HepG2 (cell line): ENCODE results near the gene GOSR1. TPM values are rescaled to one million over a fixed set of nuclear protein-coding genes. Genes with fewer than 3 reads are reported as not detected.

Experiments used
- BCL6 ChIP-seq: IDR thresholded peaks from 2 replicates; pipeline ENCODE4 v1.6.1; 2016; ENCODE audit warnings: missing genetic modification reagents, missing compliant biosample characterization
- EED ChIP-seq: sonication (generic); formaldehyde crosslinking; IDR thresholded peaks from 2 replicates; pipeline ENCODE4 v1.5.0; 2020; ENCODE audit warnings: mild to moderate bottlenecking, missing genetic modification reagents
- EHMT2 ChIP-seq: fragments of 200-600 bp; sonication (generic); IDR thresholded peaks from 2 replicates; pipeline ENCODE4 v1.7.0; 2017; ENCODE audit warnings: antibody characterized with exemption, low read depth, low read length, borderline replicate concordance
- FOSL2 ChIP-seq: sonication (generic); formaldehyde crosslinking; IDR thresholded peaks from 2 replicates; pipeline ENCODE4 v1.4.0; 2020; ENCODE audit warnings: missing genetic modification reagents
- GLI4 ChIP-seq: sonication (generic); formaldehyde crosslinking; IDR thresholded peaks from 2 replicates; pipeline ENCODE4 v1.5.1; 2020; ENCODE audit warnings: missing genetic modification reagents, mild to moderate bottlenecking, moderate library complexity, borderline replicate concordance
- HDAC2 ChIP-seq: sonication (generic); formaldehyde crosslinking; IDR thresholded peaks from 2 replicates; pipeline ENCODE4 v1.4.0; 2020; ENCODE audit warnings: missing genetic modification reagents
- KLF12 ChIP-seq: sonication (generic); formaldehyde crosslinking; IDR thresholded peaks from 2 replicates; pipeline ENCODE4 v1.4.0; 2020; ENCODE audit warnings: missing genetic modification reagents, borderline replicate concordance
- MEF2D ChIP-seq: sonication (generic); formaldehyde crosslinking; IDR thresholded peaks from 2 replicates; pipeline ENCODE4 v1.5.1; 2020; ENCODE audit warnings: mild to moderate bottlenecking, missing genetic modification reagents
- RARA ChIP-seq: IDR thresholded peaks from 2 replicates; pipeline ENCODE4 v1.6.1; 2016; ENCODE audit warnings: missing genetic modification reagents, missing compliant biosample characterization
- RELA ChIP-seq: sonication (generic); formaldehyde crosslinking; IDR thresholded peaks from 2 replicates; pipeline ENCODE4 v1.4.0; 2020; ENCODE audit warnings: missing genetic modification reagents
- ZFP90 ChIP-seq: sonication (generic); formaldehyde crosslinking; IDR thresholded peaks from 2 replicates; pipeline ENCODE4 v1.8.0; 2022; ENCODE audit warnings: missing genetic modification reagents, mild to moderate bottlenecking, inconsistent platforms, borderline replicate concordance
- ZMYM3 ChIP-seq: sonication (generic); formaldehyde crosslinking; IDR thresholded peaks from 2 replicates; pipeline ENCODE4 v1.5.1; 2020; ENCODE audit warnings: mild to moderate bottlenecking, missing genetic modification reagents
- ZNF343 ChIP-seq: sonication (generic); formaldehyde crosslinking; IDR thresholded peaks from 2 replicates; pipeline ENCODE4 v1.4.0; 2020; ENCODE audit warnings: mild to moderate bottlenecking, missing genetic modification reagents
- ZNF354B ChIP-seq: sonication (generic); formaldehyde crosslinking; IDR thresholded peaks from 2 replicates; pipeline ENCODE4 v1.8.0; 2022; ENCODE audit warnings: mild to moderate bottlenecking, missing genetic modification reagents
- ZNF563 ChIP-seq: sonication (generic); formaldehyde crosslinking; IDR thresholded peaks from 2 replicates; pipeline ENCODE4 v1.8.0; 2022; ENCODE audit warnings: mild to moderate bottlenecking, moderate library complexity, missing genetic modification reagents
- ZNF670 ChIP-seq: sonication (generic); formaldehyde crosslinking; IDR thresholded peaks from 2 replicates; pipeline ENCODE4 v1.8.0; 2022; ENCODE audit warnings: mild to moderate bottlenecking, missing genetic modification reagents, borderline replicate concordance
- polyA plus RNA-seq, 8 experiments: library from polyadenylated mRNA; depleted of rRNA in 3 of 8; stranded (reverse) in 7 of 8; unstranded in 1 of 8; fragments of >200 nt; fragmentation: Illumina TruSeq in 4 of 8; extraction: Trizol in 4 of 8; gene quantifications; 2 replicates each; pipeline versions ENCODE4 v1.2.1 to v1.2.3, GENCODE V29; 2011 to 2016; ENCODE audit warnings: low read depth in 4 of 8, missing spikeins in 1 of 8, mixed read lengths in 1 of 8; ENCODE audit not compliant: insufficient read depth in 1 of 8
- total RNA-seq, 5 experiments: library from RNA; depleted of rRNA; stranded (reverse); fragments of >200 nt; fragmentation: Illumina TruSeq; extraction: Trizol; gene quantifications; 2 replicates each; pipeline ENCODE4 v1.2.3, GENCODE V29; 2016; ENCODE audit warnings: low read depth in 1 of 5
- TF ChIP-seq, protein P1 (sequence below): IDR thresholded peaks from 2 replicates; pipeline ENCODE4 v1.6.1; 2016; ENCODE audit warnings: low read depth, borderline replicate concordance
- TF ChIP-seq, protein P2 (sequence below): sonication (generic); formaldehyde crosslinking; IDR thresholded peaks from 2 replicates; pipeline ENCODE4 v1.4.0; 2020; ENCODE audit warnings: missing genetic modification reagents, borderline replicate concordance
- TF ChIP-seq, protein P3 (sequence below): sonication (generic); formaldehyde crosslinking; IDR thresholded peaks from 2 replicates; pipeline ENCODE4 v1.8.1; 2023; ENCODE audit warnings: mild to moderate bottlenecking, inconsistent platforms, moderate library complexity, missing genetic modification reagents, borderline replicate concordance
- TF ChIP-seq, protein P4 (sequence below): IDR thresholded peaks from 2 replicates; pipeline ENCODE4 v1.6.1; 2016; ENCODE audit warnings: missing genetic modification reagents, missing compliant biosample characterization
- TF ChIP-seq, protein P5 (sequence below): sonication (generic); formaldehyde crosslinking; conservative IDR thresholded peaks from 2 replicates; pipeline ENCODE4 v1.4.0; 2020; ENCODE audit warnings: missing genetic modification reagents
- TF ChIP-seq, protein P6 (sequence below): IDR thresholded peaks from 2 replicates; pipeline ENCODE4 v1.6.1; 2012; ENCODE audit warnings: low read depth, low read length, improper control_type of control experiment

GOSR1 gene
- total and polyA plus RNA-seq, 2 of the 13 experiments (the other 11 are each of a cell fraction or from before 2014, with no cell fraction given), result 15.8 to 37.0 TPM

DNA sequence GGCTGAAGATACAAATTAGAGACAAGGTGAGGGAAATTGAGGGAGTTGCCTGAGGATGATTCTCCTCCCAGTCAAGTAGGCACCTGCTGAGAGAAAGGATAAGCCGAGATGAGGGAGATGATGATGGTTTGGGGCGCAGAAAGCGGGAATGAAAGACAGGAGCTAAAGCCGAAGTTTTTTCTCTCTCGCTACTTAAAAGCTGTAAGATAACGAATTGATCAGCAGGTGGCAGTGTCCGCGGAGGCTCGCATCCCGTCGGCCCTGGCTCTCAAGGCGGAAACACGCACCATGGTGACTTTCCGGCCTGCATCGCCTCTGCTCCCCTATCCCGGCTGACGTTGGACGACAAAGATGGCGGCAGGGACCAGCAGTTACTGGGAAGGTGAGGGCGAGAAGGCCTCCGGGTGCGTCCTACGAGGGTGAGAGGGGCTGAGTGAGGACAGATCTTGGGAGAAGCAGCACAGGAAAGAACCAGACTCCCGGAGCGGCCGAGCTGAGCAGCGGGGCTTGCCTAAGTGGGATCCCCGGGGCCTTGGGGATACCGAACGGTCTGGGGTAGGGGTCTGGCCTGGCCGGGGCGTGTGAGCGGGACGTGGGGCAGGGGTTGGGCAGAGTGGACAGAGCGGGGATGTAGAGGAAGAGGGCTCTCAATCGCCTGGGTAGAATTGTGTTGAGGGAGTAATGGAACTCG lies at the start of gene GOSR1 (continued):
- TF ChIP-seq, protein P1, sequence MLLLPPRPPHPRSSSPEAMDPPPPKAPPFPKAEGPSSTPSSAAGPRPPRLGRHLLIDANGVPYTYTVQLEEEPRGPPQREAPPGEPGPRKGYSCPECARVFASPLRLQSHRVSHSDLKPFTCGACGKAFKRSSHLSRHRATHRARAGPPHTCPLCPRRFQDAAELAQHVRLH (CRISPR knock-in tag), result peak; percentile 90
- TF ChIP-seq, protein P2, sequence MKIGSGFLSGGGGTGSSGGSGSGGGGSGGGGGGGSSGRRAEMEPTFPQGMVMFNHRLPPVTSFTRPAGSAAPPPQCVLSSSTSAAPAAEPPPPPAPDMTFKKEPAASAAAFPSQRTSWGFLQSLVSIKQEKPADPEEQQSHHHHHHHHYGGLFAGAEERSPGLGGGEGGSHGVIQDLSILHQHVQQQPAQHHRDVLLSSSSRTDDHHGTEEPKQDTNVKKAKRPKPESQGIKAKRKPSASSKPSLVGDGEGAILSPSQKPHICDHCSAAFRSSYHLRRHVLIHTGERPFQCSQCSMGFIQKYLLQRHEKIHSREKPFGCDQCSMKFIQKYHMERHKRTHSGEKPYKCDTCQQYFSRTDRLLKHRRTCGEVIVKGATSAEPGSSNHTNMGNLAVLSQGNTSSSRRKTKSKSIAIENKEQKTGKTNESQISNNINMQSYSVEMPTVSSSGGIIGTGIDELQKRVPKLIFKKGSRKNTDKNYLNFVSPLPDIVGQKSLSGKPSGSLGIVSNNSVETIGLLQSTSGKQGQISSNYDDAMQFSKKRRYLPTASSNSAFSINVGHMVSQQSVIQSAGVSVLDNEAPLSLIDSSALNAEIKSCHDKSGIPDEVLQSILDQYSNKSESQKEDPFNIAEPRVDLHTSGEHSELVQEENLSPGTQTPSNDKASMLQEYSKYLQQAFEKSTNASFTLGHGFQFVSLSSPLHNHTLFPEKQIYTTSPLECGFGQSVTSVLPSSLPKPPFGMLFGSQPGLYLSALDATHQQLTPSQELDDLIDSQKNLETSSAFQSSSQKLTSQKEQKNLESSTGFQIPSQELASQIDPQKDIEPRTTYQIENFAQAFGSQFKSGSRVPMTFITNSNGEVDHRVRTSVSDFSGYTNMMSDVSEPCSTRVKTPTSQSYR (CRISPR knock-in tag), result peak; percentile 24; the same call in 1 of the 2 replicates
- TF ChIP-seq, protein P3, sequence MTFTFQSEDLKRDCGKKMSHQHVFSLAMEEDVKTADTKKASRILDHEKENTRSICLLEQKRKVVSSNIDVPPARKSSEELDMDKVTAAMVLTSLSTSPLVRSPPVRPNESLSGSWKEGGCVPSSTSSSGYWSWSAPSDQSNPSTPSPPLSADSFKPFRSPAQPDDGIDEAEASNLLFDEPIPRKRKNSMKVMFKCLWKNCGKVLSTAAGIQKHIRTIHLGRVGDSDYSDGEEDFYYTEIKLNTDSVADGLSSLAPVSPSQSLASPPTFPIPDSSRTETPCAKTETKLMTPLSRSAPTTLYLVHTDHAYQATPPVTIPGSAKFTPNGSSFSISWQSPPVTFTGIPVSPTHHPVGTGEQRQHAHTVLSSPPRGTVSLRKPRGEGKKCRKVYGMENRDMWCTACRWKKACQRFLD (CRISPR knock-in tag), result peak; percentile 92; the same call in 1 of the 2 replicates
- TF ChIP-seq HDAC2 (CRISPR knock-in tag), result peak; percentile 88
- peak; percentile 69; the same call in 1 of the 2 replicates for TF ChIP-seq BCL6 (CRISPR knock-in tag)
- TF ChIP-seq EED (CRISPR knock-in tag), result 0 out of 2 replicates have a peak, but pooled peaks have one; percentile 30
- TF ChIP-seq ZNF354B (CRISPR knock-in tag), result no peak
- TF ChIP-seq, protein P4, sequence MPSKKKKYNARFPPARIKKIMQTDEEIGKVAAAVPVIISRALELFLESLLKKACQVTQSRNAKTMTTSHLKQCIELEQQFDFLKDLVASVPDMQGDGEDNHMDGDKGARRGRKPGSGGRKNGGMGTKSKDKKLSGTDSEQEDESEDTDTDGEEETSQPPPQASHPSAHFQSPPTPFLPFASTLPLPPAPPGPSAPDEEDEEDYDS (CRISPR knock-in tag), result peak; percentile 83
- TF ChIP-seq FOSL2 (CRISPR knock-in tag), result peak; percentile 47
- TF ChIP-seq ZNF563, result peak; percentile 88
- TF ChIP-seq ZFP90, result peak; percentile 90; the same call in 1 of the 2 replicates
- peak; percentile 82 for TF ChIP-seq MEF2D (CRISPR knock-in tag)
- TF ChIP-seq, protein P5, sequence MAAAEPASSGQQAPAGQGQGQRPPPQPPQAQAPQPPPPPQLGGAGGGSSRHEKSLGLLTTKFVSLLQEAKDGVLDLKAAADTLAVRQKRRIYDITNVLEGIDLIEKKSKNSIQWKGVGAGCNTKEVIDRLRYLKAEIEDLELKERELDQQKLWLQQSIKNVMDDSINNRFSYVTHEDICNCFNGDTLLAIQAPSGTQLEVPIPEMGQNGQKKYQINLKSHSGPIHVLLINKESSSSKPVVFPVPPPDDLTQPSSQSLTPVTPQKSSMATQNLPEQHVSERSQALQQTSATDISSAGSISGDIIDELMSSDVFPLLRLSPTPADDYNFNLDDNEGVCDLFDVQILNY (CRISPR knock-in tag), result no peak
- peak; percentile 64; the same call in 1 of the 2 replicates for TF ChIP-seq EHMT2
- TF ChIP-seq ZNF343 (CRISPR knock-in tag), result no peak
- TF ChIP-seq ZMYM3 (CRISPR knock-in tag), result peak; percentile 88
- TF ChIP-seq KLF12 (CRISPR knock-in tag), result peak; percentile 80
- peak; percentile 98; the same call in 1 of the 2 replicates for TF ChIP-seq ZNF670 (CRISPR knock-in tag)
- peak; percentile 84; the same call in 1 of the 2 replicates for TF ChIP-seq GLI4
- peak; percentile 87 for TF ChIP-seq RELA (CRISPR knock-in tag)
- TF ChIP-seq, protein P6, sequence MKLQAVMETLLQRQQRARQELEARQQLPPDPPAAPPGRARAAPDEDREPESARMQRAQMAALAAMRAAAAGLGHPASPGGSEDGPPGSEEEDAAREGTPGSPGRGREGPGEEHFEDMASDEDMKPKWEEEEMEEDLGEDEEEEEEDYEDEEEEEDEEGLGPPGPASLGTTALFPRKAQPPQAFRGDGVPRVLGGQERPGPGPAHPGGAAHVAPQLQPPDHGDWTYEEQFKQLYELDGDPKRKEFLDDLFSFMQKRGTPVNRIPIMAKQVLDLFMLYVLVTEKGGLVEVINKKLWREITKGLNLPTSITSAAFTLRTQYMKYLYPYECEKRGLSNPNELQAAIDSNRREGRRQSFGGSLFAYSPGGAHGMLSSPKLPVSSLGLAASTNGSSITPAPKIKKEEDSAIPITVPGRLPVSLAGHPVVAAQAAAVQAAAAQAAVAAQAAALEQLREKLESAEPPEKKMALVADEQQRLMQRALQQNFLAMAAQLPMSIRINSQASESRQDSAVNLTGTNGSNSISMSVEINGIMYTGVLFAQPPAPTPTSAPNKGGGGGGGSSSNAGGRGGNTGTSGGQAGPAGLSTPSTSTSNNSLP, result no peak
- TF ChIP-seq RARA (CRISPR knock-in tag), result no peak
